Effector CD8-positive, alpha-beta T cell (primary cell): Measurements from ENCODE around the gene SLC1A2.

Experiments used
- DNase-seq: peaks from one replicate; lab custom pipeline; 2025; lab: John Stamatoyannopoulos, UW
- total RNA-seq, 4 experiments: gene quantifications; one replicate each; lab custom pipeline; 2026; lab: John Stamatoyannopoulos, UW

The SLC1A2 gene
- total RNA-seq: 0 to 0.44 (median 0.10) reads per million in 4 experiments

DNA sequence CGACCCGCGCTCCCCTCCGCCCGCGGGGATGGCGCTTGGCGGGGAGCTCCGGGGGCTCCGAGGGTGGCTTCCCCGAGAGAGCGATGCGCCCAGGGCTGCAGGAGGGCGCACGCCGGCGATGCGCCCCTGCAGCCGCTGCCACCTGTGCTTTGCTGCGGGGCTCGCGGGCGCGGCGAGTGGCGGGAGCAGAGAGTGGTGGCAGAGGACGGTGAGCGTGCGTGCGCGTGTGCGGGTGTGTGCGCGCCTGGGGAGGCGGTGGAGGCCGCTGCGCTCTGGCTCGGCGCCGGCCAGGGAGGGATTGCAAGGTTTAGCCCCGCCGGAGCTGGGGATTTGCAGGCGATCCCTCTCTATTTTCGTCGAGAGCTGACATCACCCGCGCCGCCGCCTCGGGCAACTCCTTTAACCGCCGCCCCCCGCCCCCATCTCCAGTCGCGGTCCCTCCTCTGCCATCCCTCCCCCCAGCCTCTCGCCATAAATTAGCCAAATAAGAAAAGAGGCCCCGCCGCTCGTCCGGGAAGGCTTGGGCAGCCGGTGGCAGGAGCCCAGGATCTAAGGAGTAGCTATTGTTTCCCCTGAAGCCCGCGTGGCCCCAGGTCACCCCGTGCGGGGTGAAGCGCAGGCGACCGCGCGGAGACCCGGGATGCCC is at the start of gene SLC1A2:
TSS of gene SLC1A2 (minus strand) at position 375 of the 646 bp plus-strand sequence. CDS start 592 bp downstream, outside the sequence.
- no peak for DNase-seq

DNA sequence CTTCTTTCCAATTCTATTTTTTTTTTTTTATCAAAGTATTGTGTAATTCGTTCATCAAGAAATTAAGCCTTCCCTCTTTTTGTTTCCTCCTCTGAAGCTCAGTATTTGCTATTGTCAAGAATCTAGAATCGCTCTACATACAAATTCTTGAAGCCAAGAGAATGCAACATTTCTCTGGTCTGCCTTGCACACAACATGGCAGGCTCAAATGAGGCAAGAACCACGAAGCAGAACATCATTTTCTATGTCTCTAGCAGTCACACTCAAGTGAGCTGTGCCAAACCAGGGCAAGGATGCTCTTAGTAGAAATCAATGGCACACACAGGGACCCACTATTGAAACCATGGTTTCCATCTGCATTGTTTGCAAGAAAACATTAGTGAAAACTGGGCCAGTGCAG is 46.7 kb upstream of the SLC1A2 start:
- no peak for DNase-seq

DNA sequence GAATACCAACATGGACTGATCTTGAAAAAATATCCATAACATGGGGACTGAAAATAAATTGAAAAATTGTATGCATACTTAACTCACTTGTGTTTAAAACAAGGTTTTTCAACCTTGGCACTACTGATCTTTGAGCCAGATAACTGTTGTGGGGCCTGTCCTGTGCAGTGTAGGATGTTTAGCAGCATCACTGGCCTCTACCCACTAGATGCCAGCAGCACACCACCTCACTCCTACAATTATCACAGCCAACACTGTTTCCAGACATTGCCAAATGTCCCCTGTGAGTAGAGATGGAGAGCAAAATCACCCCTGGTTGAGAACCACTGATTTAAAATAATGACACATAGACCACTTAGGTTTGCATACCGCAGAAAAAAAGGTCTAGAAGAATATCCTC is 45.0 kb upstream of the SLC1A2 start:
- no peak for DNase-seq

DNA sequence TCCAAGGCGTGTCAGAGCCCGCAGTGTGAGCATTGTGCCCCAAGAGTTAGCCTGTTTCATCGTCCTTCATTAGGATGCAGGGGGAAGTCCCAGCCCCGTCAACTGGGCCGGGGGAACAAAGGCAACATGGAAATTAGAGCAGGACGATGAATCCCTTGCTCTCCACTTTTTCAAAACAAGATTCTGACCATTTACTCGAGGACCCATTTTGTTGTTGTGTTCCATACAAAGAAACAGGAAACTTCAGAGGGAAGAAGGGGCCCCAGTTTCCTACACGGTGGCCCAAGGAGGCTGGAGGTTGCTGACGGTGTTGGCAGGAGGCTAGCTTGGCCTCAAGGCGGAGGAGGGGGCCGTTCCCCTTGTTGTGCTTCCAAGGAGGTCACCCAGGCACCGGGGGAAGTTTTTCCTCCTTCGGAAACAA is 44.0 kb upstream of the SLC1A2 start:
- no peak for DNase-seq

DNA sequence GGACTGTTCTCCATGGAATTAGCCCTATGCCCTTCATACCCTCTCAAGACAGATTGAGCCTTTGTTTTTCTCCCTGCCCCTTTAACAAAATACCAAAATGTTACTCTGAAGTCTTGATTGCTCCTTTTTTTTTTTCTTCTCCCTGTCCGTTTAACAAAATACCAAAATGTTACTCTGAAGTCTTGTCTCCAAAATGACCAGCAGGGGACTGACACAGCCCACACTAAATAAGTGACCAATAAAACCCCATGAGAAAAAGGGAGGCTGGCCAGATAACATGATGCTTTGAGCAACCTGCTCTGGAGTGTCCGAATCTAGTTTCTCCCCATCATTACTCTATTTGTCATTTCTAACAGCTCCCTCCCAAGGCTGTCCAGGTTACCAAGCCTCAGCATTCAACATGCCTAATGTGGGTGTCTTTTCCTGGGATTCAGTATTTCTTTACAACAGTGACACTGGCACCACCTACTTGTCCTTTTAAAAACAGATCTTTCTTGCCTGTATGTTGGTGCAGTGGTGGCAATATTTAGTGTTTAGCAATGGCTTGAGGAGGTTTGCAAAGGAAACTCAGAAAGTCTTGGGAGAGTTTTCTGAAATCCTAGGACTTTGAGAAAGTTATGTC is 42.7 kb upstream of the SLC1A2 start:
- no peak for DNase-seq

DNA sequence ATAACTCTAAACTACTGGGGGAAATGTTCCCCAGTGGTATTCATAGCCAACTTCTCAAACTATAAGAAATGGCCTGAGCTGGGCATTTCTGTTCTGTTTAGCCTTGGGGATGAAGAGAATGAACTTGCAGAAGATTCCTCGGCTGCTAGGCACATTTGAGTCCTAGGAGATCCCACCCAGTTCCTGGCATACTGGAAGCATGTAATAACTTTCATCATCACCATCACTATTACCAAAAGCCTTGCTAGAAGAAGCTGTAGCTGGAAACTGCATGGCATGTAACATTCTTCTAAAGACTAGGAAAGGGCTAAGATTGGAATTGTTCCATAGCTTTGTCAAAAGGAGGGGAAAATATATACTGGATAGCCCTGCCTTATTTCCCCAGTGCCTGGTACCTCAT is 40.1 kb upstream of the SLC1A2 start:
- no peak for DNase-seq

DNA sequence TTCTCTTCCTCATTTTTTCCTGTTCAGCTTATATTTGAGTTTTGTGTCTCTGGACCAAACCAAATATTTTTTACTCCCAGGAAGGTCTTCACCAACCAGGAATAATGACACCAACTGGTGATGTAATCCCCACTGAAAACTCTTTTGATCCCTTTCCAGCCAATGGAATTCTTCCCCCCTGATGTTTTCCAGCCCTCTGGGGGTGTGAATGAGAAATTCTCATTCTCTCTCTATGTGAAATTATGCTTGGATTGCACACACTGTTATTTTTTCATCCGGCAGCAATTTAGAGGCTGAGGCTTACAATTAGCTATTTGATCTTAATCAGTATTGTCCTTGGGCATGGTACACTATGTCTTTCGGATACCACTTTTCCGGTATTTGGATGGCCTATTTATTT is 39.5 kb upstream of the SLC1A2 start:
- DNase-seq: no peak

DNA sequence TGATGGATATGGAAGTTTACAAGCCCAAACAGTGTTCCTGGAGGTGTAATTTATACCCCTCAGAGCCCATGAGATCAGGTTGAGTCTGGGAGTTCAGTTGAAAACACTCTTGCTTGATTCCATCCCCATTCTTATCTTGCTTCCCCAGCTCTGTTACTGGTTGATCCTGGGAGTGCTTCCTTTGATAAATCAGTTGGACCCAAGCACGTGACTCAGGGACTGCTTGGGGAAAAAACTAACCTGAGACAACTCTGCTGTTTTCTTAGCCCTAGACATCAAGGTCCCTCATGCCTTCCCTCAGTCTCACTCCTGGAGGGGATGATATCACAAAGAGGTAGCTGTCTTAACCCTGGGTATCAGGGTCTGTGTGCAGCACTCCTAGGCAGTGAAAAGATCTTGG is 35.0 kb upstream of the SLC1A2 start:
- DNase-seq: no peak

DNA sequence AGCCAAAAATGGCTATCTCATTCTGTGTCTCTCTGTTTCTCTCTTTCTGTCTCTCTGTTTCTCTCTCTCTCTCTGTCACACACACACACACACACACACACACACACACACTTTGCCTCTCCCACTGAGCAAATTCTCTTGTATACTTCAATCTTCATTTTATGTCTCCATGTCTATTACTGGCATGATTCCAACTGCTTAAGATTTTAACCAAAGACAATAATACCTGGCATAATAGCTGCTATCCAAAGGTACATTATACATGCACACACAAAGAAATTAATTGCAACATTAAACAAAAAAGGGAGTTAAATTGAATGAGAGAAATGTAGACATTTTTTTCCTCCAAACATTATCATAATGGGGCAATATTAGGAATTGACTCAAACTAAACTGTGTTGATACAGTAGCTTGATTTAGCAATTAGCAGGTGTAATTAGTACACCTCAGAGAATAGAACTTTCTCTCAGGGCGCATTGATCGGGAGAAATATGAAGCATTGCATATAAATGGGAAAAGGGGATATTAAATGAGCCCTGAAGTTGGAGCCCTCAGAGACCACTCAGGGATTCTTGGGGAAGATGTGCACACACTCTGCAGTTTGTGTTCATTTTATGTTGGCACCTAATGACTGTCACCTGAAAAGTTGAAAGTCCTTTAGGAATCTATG is 17.4 kb upstream of the SLC1A2 start:
- no peak for DNase-seq

DNA sequence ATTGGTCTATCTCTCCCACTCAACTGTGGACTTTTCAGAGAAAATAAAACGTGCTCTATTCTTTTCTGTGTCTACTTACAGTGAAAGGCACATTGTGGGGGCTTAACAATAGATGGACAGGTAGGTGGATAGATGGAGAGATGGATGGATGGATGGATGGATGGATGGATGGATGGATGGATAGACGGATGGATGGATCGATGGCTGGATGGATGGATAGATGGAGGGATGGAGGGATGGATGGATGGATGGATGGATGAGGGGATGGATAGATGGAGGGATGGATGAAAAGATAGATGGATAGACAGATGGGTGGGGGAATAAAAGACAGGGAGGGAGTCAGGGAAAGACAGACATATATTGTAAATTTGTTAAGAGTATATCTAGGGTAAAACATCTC is 14.2 kb upstream of the SLC1A2 start:
- no peak for DNase-seq

DNA sequence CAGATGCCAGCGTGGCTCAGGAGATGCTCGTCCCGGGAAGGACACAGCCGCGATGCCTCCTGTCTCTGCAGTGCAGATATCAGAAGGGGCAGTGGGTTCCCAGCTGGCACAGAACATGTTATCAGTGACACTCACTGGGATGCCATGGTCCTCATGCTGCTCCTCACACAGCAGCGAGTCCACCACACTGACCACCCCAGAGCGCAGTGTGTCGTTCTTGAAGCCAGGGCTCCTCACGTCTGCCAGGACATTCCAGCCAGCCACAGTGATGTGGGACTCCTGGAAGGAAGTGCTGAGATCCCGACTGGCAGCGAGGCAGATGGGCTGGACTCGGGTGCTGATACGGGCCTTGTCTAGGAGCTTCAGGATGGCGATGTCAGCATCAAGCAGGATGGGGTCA is 13.1 kb upstream of the SLC1A2 start:
- DNase-seq: no peak

DNA sequence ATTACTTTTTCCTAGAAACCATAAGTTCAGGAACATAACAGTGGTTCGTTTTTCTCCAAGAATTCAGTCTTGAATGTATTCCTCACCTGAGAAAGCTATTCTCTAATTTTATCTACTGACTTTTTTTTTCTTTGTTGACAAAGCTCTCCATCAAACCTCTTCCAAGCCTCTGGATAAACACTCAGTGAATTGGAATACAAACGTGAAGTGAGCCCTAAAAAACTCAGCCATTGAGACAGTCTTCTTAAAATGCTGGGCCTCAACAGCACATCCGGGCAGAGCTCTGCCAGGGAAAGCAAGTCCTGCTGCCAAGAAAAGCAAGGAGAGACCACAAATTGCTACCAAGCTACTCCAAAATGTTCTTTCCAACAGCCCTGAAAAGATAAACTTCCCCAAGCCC is 7.7 kb upstream of the SLC1A2 start:
- DNase-seq: no peak

DNA sequence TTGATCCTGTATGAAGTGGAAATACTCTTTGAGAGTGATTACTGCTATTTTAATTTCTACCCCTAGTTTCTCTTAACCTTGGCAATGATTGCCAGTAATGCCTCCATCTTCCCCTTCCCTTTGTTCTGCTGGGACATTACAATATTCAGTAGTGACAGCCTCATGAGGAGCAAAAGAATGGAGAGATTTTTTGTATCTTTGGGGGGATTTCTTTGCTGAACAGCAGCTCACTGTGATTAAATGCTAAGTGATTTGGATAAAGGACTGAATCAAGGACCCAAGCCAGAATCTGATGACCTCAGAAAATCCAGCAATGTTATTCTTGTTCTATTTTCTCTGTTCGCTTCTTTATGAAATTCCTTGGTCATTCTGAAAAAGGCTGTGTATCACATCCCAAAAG is 7.0 kb upstream of the SLC1A2 start:
- DNase-seq: no peak

DNA sequence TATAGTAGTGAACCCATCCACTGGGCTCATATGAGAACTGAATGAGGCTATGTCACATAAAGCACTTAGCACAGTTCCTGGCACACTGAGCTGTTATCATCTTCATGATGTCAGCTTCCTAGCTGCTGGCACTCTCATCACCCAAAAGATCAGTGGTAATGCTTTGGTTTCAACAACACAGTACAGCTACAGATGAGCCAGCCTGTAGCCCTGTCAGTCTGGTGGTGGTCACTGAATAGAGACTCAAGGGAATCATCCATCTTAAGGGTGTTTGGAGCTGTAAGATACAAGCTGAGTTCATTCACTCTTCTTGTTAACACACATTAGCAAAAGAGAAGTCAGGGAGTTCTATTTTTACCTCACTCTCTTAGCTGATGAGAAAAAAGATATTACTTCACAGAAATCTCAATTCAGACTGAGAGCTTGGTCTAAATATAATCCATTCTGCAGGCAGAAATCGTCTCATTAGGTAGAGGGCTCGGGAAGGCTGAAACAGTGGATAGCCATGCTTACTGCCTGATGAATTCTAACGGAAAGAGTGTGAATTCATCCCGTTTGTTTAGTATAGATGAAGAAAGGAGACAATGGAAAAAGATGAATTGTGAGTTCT is 6.3 kb upstream of the SLC1A2 start:
- DNase-seq: no peak

DNA sequence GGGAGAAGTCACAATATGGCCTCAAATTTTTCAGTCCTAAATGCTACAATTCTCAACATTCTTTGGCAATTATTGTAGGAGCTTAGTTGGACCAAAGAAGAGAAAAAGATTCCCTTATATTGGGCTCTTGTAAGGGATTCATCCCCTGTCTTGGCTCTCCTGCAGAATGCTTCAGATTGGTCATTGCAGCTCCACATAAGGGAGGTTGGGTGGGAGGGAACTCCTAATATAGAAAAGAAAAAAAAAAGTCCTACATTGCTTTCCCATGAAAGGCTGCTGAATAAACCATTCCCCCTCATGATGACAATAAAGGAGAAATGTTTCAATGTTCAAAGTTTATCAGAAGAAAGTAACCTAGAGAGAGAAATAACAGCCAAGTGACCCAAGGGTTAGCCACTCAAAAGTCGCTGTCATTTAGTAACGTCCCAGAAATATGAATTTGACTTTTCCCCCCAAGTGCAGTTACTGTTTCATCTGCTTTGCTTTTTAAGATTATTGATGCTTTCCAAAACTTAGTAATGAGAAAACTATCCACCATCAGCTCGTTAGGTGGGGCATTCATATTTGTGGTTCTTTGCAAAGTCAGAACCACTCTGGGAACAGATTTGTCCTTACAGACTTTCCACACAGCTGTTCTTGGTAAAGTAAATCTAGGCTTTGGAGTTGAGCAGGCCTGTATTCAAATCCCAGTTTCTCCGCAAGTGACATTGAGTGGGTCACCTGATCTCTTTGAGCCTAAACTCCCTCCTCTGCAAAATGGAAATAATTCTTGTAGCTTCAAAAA is 5.0 kb upstream of the SLC1A2 start:
- no peak for DNase-seq

DNA sequence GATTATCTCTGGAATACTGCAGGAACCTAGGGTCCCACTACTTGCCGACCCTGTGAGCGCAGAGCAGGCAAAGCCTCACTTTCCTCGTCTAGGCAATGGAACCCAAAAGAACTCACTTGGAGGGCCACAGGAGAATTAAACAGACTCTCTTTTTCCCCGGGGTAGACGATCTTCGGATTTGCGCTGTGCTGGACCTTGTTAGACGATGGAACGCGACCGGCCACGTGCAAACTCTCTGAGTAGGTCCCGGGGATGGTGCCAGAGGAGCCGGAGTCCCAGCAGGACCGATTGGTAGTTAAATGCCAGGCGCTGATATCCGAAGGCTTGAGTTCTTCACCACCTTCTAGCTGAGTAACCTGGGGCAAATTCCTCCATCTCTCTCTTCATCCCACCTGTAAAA is 1.0 kb upstream of the SLC1A2 start:
- no peak for DNase-seq

DNA sequence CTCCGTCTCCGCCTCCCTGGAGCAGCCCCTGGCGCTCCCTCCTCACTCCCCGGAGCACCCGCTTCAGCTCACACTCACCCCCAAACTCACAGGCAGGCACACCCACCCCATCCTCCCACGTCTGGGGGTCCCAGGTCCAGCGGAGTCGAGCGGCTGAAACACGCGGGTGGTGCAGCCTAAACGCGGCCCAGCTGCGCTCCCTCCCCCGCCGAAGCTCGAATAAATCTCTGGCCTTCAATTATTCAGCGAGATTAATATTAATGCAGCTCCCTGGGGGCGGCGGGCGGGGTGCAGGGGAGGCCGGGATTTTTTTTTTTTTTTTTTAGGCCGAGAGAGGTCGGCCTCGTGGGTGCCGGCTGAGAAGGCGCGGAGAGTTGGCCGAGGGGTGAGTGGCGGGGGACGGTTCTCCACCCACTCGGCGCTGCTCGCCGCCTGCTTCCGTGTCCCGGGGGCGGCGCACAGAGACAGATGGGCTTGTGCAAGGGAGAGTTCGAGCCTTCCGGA is 524 bp upstream of the SLC1A2 start:
- DNase-seq: no peak

DNA sequence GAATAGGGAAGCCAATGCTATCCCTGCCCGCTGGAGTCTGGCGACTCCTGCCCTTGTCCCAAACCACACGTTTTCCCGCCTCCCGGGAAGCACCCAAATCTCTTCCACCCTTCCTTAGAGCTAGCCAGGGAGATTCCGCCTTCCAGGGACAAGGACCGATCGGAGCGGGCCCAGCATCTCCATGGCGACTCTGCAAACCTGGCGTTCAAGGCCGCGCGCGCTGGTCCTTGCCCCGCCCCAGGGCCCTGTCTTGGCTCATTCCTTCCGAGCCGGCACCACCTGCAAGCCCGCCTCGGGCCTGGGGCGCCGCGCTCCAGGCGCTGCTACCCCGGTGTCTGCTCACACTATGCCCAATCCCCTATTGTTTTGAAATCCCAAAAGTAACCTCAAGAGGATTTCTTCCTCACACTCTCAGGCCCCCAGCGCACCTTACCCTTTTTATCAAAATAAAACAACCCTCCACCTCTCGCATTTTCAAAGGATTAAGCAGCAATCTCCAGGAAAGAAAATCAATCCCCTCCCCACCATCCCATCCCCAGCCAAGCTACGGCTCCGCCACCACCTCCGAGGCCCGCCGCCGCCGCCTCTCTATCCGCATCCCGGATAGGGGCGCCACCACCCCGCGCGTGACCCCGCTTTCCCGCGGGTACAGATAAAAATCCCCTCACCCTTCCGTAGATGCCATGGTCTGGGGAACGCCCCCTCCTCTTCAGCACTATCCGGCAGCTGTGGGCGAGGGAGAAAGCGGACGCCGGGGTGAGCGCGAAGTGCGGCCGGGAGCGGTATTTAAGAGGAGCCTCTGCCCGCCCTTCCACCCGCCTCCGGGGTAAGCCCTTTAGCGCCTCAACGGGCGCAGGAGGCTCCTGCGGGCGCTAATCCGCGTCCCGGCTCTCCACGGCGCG is 825 bp downstream of the SLC1A2 start:
- DNase-seq: no peak

DNA sequence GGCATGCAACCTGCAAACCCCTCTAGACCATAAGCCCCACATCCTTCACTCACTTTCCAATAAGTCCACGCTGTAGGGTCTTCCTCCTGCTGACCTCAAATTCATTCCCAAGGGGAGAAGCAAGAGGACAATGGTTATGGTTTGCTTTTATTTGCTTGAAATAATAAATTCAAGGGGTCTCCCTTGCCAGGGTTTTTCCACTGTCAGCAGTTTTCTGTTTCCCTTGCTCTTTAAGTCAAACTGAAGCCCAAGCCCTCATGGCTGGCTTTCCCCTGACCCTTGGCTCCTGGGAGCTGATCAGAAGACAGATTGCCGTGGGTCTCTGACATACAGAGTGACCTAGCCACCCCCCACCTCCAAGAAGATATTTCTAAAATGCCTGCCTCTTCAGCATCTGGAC is 3.9 kb downstream of the SLC1A2 start:
- DNase-seq: no peak

DNA sequence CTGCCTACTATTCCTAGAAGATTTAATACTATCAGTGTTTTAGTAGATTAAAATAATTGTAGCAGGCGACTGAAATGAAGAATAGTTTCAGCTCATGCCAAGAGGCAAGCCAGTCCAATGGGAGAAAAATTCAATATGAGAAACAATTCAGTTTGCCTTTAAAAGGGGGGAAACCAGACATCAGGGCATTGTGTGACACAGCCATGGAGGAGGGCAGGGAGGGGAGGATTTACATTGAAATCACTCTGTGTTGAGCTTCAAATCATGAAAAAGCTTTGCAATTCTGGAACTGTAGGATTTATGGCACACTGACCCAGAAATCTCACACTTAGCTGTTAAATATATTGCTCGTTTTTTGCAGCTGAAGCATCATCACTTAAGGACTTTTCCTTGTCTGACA is 4.6 kb downstream of the SLC1A2 start:
- no peak for DNase-seq

DNA sequence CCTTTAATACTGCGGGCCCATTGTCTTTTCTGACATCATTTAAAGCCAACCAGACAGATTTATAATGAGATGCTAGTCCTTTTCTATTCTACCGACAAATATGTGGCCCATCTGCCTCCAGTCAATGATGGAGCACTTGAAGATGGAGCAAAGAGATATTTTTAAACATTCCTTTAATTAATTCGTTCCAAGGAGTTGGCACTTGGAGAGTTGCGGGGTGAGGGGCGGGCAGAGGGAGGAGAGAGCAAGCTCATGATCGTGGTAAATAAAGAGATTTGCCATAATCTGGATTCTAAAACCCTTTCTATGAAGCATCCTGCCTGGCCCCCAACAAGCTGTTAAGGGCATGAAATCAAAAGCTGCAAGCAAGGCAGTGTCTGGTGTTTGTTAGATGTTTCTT is 5.0 kb downstream of the SLC1A2 start:
- DNase-seq: no peak
